WERI-Rb-1 (cell line): ENCODE data around the gene ATP8A2.
"Not testable (repeated sequence)": the region's sequence is repeated elsewhere in the genome, so short reads cannot be mapped to it uniquely, and the experiment has no call there.

Experiments
- DNase-seq: peaks from one replicate; pipeline ENCODE4 v3.0.0-alpha.2; 2020
- H3K27ac ChIP-seq: fragments of 250-450 bp; sonication (Bioruptor Pico); 2 replicates; pipeline ENCODE4 v1.5.1; 2020; ENCODE audit warnings: mild to moderate bottlenecking, moderate library complexity
- H3K27me3 ChIP-seq: fragments of 250-450 bp; sonication (Bioruptor Pico); 2 replicates; pipeline ENCODE4 v1.5.1; 2021; ENCODE audit warnings: mild to moderate bottlenecking, low read depth, moderate library complexity; ENCODE audit not compliant: insufficient read depth, severe bottlenecking
- H3K36me3 ChIP-seq: fragments of 250-450 bp; sonication (Bioruptor Pico); 2 replicates; pipeline ENCODE4 v1.5.1; 2020; ENCODE audit warnings: mild to moderate bottlenecking, moderate library complexity
- H3K4me3 ChIP-seq: 2 replicates; pipeline ENCODE4 v1.5.1; 2011; ENCODE audit warnings: low read depth, mild to moderate bottlenecking, control low read depth, low read length
- H3K9me3 ChIP-seq: fragments of 250-450 bp; sonication (Bioruptor Pico); 2 replicates; pipeline ENCODE4 v1.5.1; 2021; ENCODE audit warnings: mild to moderate bottlenecking, moderate library complexity; ENCODE audit not compliant: severe bottlenecking
- CTCF ChIP-seq: IDR thresholded peaks from 2 replicates; pipeline ENCODE4 v1.5.1; 2011; ENCODE audit warnings: low read depth, mild to moderate bottlenecking, control low read depth, inconsistent platforms, low read length

ATP8A2 gene

GRCh38 chr13:25771641-25772478 lies 400.1 kb downstream of the ATP8A2 start:
- no peak for TF ChIP-seq CTCF
- Histone ChIP-seq H3K9me3 (no peaks in the 10 kb centered on the region), H3K27ac (no peak overlapping the region), H3K4me3 (no peak overlapping the region), H3K27me3 (no peaks in the 10 kb centered on the region), H3K36me3 (no peaks in the 10 kb centered on the region; the same call in 1 of the 2 replicates)
- no peak for DNase-seq

GRCh38 chr13:25772534-25772933 lies 400.8 kb downstream of the ATP8A2 start:
- not testable (repeated sequence) for H3K9me3 ChIP-seq, DNase-seq, H3K27me3 ChIP-seq, H3K4me3 ChIP-seq, H3K27ac ChIP-seq, H3K36me3 ChIP-seq

GRCh38 chr13:25774056-25774455 lies 402.3 kb downstream of the ATP8A2 start:
- not testable (repeated sequence) for H3K27ac ChIP-seq, H3K4me3 ChIP-seq, H3K27me3 ChIP-seq, H3K36me3 ChIP-seq, H3K9me3 ChIP-seq, DNase-seq

GRCh38 chr13:25775275-25775674 lies 403.5 kb downstream of the ATP8A2 start:
- no peaks in the 10 kb centered on the region; the same call in 1 of the 2 replicates for H3K36me3 ChIP-seq
- no peak overlapping the region for H3K4me3 ChIP-seq
- no peaks in the 10 kb centered on the region for H3K9me3 ChIP-seq
- H3K27me3 ChIP-seq = no peaks in the 10 kb centered on the region
- TF ChIP-seq CTCF = no peak
- no peak overlapping the region for H3K27ac ChIP-seq
- no peak for DNase-seq

- no peak for DNase-seq
- no peak overlapping the region for H3K27ac ChIP-seq
- no peaks in the 10 kb centered on the region; the same call in 1 of the 2 replicates for H3K36me3 ChIP-seq
- H3K9me3 ChIP-seq = no peaks in the 10 kb centered on the region
- no peaks in the 10 kb centered on the region for H3K27me3 ChIP-seq
- TF ChIP-seq CTCF = no peak
- no peak overlapping the region for H3K4me3 ChIP-seq
Observed at GRCh38 chr13:25775986-25776385, 404.2 kb downstream of the ATP8A2 start.

GRCh38 chr13:25776722-25777121 lies 404.9 kb downstream of the ATP8A2 start:
- H3K27me3 ChIP-seq = no peaks in the 10 kb centered on the region
- no peaks in the 10 kb centered on the region for H3K9me3 ChIP-seq
- no peak overlapping the region for H3K27ac ChIP-seq
- TF ChIP-seq CTCF = no peak
- no peak overlapping the region for H3K4me3 ChIP-seq
- H3K36me3 ChIP-seq = no peaks in the 10 kb centered on the region; the same call in 1 of the 2 replicates
- no peak for DNase-seq

GRCh38 chr13:25777509-25777908 lies 405.7 kb downstream of the ATP8A2 start:
- no peaks in the 10 kb centered on the region for H3K27me3 ChIP-seq
- H3K4me3 ChIP-seq = no peak overlapping the region

More at GRCh38 chr13:25777509-25777908, 405.7 kb downstream of the ATP8A2 start:
- Histone ChIP-seq H3K9me3 (no peaks in the 10 kb centered on the region), H3K27ac (no peak overlapping the region), H3K36me3 (no peaks in the 10 kb centered on the region; the same call in 1 of the 2 replicates)
- no peak for DNase-seq
- TF ChIP-seq CTCF = no peak
